IPS-NIHi7 (cell line): Measurements from ENCODE around the gene TRIM17.

Experiments
- DNase-seq: peaks from one replicate; pipeline ENCODE4 v3.0.0; 2012; ENCODE audit warnings: mixed read lengths; ENCODE audit errors: extremely low spot score

The TRIM17 gene

GRCh38 chr1:228417483-228418203, 982 bp upstream of the TRIM17 start:
- no peak for DNase-seq

- DNase-seq: no peak
Observed at GRCh38 chr1:228417061-228417460, 400 bp upstream of the TRIM17 start.

GRCh38 chr1:228415853-228416216, 826 bp downstream of the TRIM17 start:
- no peak for DNase-seq

GRCh38 chr1:228415221-228415620, 1.4 kb downstream of the TRIM17 start:
- no peak for DNase-seq

- DNase-seq: no peak
Observed at GRCh38 chr1:228414511-228415211, 2.0 kb downstream of the TRIM17 start.

GRCh38 chr1:228413241-228414010, 3.2 kb downstream of the TRIM17 start:
- no peak for DNase-seq

GRCh38 chr1:228411548-228412430, 4.9 kb downstream of the TRIM17 start:
- DNase-seq: no peak

- DNase-seq: no peak
Observed at GRCh38 chr1:228411121-228411520, 5.5 kb downstream of the TRIM17 start.

GRCh38 chr1:228410671-228411070, 6.0 kb downstream of the TRIM17 start:
- DNase-seq: no peak

- DNase-seq: no peak
Observed at GRCh38 chr1:228410015-228410414, 6.6 kb downstream of the TRIM17 start.

GRCh38 chr1:228408869-228409805, 7.5 kb downstream of the TRIM17 start:
- no peak for DNase-seq

GRCh38 chr1:228408041-228408868, 8.4 kb downstream of the TRIM17 start:
- DNase-seq: no peak

GRCh38 chr1:228407106-228408040, 9.3 kb downstream of the TRIM17 start:
- DNase-seq: peak; percentile 36

- no peak for DNase-seq
Observed at GRCh38 chr1:228405979-228406228, 10.8 kb downstream of the TRIM17 start.

GRCh38 chr1:228405200-228405978, 11.3 kb downstream of the TRIM17 start:
- no peak for DNase-seq

GRCh38 chr1:228404107-228404720, 12.4 kb downstream of the TRIM17 start:
- no peak for DNase-seq

GRCh38 chr1:228403231-228403631, 13.4 kb downstream of the TRIM17 start:
- no peak for DNase-seq

- no peak for DNase-seq
Observed at GRCh38 chr1:228402641-228403025, 14.0 kb downstream of the TRIM17 start.
